Tibial nerve (tissue), 4 donors: ENCODE measurements around the gene RBM17. TPM values are rescaled to one million over a fixed set of nuclear protein-coding genes. Genes with fewer than 3 reads are reported as not detected.
"Not testable (repeated sequence)": the region's sequence is repeated elsewhere in the genome, so short reads cannot be mapped to it uniquely, and the experiment has no call there.

Experiments
- DNase-seq, 2 donors: peaks; one replicate each; pipeline ENCODE4 v3.0.0-alpha.2; 2019; ENCODE audit warnings: low spot score in 2 of 2
- H3K27ac ChIP-seq, 4 donors: fragments of 200-600 bp; sonication (generic) in 3 of 4; one replicate each; pipeline ENCODE4 v1.5.1; 2017 to 2019; ENCODE audit warnings: mild to moderate bottlenecking in 1 of 4
- H3K27me3 ChIP-seq, 2 donors: fragments of 200-600 bp; sonication (generic) in 1 of 2; one replicate each; pipeline versions ENCODE4 v1.5.1 to v1.6.0; 2017 to 2019
- H3K36me3 ChIP-seq, 3 donors: fragments of 200-600 bp; sonication (generic); one replicate each; pipeline ENCODE4 v1.5.1; 2018 to 2019
- H3K4me1 ChIP-seq, 4 donors: fragments of 200-600 bp; sonication (generic) in 3 of 4; one replicate each; pipeline ENCODE4 v1.5.1; 2017 to 2019
- H3K4me3 ChIP-seq, 4 donors: fragments of 200-600 bp; sonication (generic) in 3 of 4; one replicate each; pipeline ENCODE4 v1.5.1; 2017 to 2019; ENCODE audit warnings: mild to moderate bottlenecking in 1 of 4, moderate library complexity in 1 of 4
- H3K9me3 ChIP-seq, 4 donors: fragments of 200-600 bp; sonication (generic) in 3 of 4; one replicate each; pipeline ENCODE4 v1.5.1; 2017 to 2019
- EP300 ChIP-seq, 2 donors: sonication (generic); formaldehyde crosslinking; IDR thresholded peaks; one replicate each; pipeline ENCODE4 v1.6.1; 2017; ENCODE audit warnings: antibody characterized with exemption in 2 of 2, mild to moderate bottlenecking in 1 of 2
- POLR2A ChIP-seq, 2 donors: fragments of 450-650 bp; IDR thresholded peaks; one replicate each; pipeline ENCODE4 v1.6.1; 2017; ENCODE audit warnings: antibody characterized with exemption in 2 of 2, mild to moderate bottlenecking in 2 of 2, moderate library complexity in 2 of 2
- WGBS, 2 donors: methylation state at CpG; one replicate each; pipeline ENCODE4 v1.1.5; 2018; 5-methylcytosine and 5-hydroxymethylcytosine counted together
- total RNA-seq, 4 donors: library from RNA; depleted of rRNA; stranded (reverse); fragments of >200 nt; gene quantifications; one replicate each; pipeline ENCODE4 v1.1.0, GENCODE V29; 2016
- TF ChIP-seq, protein P1 (sequence below), 5 experiments: fragments of 200-600 bp in 3 of 5; fragments of 450-650 bp in 2 of 5; sonication (generic) in 3 of 5; IDR thresholded peaks; one replicate each; pipeline ENCODE4 v1.5.1; 2016 to 2019; ENCODE audit warnings: antibody characterized with exemption in 5 of 5, mild to moderate bottlenecking in 3 of 5, moderate library complexity in 2 of 5

The RBM17 gene
- total RNA-seq, 4 donors from 2014 or later: 70.6 to 109 (median 94.3) TPM

DNA sequence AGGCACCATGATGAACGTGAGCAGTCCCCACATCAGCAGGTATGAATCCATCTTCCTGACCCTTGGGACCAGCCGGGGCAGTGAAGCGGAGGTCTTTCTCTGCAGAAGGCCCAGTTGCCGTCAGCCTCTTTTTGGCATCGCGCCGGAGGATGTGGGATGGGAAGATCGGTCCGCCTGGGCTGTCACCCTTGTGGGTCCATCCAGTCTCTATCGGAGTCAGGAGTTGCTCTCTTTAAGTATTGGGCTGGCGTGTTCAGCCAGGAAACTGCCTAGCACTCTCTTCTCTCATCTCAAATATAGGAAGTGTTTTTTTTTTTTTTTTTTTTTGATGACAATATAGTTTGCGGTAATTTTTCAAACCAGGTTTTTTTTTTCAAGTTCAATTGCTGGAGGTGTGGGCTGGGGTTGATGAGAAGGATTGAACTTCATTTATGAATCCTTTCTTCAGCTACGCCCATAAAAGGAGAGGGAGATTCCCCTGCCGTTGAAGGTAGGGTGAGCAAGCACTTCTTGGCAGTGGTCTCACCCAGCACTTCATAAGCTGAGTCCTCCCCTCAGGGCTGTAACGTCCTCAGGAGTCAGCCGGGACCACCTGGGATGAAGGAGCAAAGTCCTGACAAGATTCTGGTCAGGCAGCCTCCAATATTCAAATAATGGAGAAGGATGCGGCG, 26.6 kb upstream of the RBM17 start, which contains the start of gene IL2RA:
TSS of gene IL2RA (minus strand) at position 267 of the 671 bp plus-strand sequence. CDS start at position 51, 216 bp downstream.
- Histone ChIP-seq H3K27me3 (no peaks in the 10 kb centered on the region), H3K9me3 (no peaks in the 10 kb centered on the region), H3K36me3 (no peaks in the 10 kb centered on the region), H3K4me3 (peak within 1 kb of the TSS in 2 of 4 donors; percentile 10 to 41), H3K27ac (peak within 1 kb of the TSS in 1 of 4 donors; percentile 69), H3K4me1 (no peaks in the 10 kb centered on the region)
- TF ChIP-seq EP300 (IDR thresholded peaks at IDR 0.05) (no peak), POLR2A (IDR thresholded peaks at IDR 0.05) (no peak)
- TF ChIP-seq, protein P1, sequence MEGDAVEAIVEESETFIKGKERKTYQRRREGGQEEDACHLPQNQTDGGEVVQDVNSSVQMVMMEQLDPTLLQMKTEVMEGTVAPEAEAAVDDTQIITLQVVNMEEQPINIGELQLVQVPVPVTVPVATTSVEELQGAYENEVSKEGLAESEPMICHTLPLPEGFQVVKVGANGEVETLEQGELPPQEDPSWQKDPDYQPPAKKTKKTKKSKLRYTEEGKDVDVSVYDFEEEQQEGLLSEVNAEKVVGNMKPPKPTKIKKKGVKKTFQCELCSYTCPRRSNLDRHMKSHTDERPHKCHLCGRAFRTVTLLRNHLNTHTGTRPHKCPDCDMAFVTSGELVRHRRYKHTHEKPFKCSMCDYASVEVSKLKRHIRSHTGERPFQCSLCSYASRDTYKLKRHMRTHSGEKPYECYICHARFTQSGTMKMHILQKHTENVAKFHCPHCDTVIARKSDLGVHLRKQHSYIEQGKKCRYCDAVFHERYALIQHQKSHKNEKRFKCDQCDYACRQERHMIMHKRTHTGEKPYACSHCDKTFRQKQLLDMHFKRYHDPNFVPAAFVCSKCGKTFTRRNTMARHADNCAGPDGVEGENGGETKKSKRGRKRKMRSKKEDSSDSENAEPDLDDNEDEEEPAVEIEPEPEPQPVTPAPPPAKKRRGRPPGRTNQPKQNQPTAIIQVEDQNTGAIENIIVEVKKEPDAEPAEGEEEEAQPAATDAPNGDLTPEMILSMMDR (IDR thresholded peaks at IDR 0.05): no peak
- 81 to 82% methylated on average over 18 of the region's 18 CpGs for WGBS, 2 donors
- no peak for DNase-seq

DNA sequence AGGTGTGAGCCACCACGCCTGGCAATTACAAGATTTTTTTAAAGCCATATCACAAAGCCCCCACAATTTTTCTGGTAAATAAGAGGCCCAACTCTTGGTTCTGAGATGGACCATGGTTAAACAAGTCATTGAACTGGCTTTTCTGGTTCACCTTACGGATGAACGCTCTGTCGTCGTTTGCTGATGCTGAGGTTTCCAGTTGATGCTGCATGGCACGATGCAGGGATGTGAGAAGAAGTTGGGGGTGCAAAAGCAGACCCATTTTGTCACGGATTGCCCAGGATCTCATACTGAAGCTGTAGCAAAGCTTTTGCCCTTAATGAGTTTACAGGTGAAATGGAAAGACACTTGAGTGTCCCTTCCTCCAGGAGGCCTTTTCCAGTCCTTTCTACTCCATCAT, 24.7 kb upstream of the RBM17 start:
- TF ChIP-seq POLR2A (IDR thresholded peaks at IDR 0.05): no peak
- TF ChIP-seq, protein P1 (IDR thresholded peaks at IDR 0.05): no peak
- no peak for TF ChIP-seq EP300 (IDR thresholded peaks at IDR 0.05)
- Histone ChIP-seq H3K27ac (no peak overlapping the region), H3K27me3 (no peaks in the 10 kb centered on the region), H3K4me1 (peaks cover 0 to 5% (median 0%) of the 10 kb centered on the region in 4 donors), H3K4me3 (no peak overlapping the region), H3K9me3 (no peaks in the 10 kb centered on the region), H3K36me3 (no peaks in the 10 kb centered on the region)
- WGBS, 2 donors: 92 to 93% methylated on average over 7 of the region's 7 CpGs
- DNase-seq: no peak

DNA sequence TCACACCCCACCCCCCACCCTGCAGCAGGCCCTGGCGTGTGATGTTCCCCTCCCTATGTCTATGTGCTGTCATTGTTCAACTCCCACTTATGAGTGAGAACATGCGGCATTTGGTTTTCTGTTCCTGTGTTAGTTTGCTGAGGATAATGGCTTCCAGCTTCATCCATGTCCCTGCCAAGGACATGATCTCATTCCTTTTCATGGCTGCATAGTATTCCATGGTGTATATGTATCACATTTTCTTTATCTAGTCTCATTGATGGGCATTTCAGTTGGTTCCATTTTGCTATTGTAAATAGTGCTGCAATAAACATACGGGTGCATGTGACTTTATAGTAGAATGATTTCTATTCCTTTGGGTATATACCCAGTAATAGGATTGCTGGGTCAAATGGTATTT, 24.1 kb upstream of the RBM17 start:
- H3K9me3 ChIP-seq, H3K27ac ChIP-seq, H3K4me1 ChIP-seq, H3K4me3 ChIP-seq, H3K27me3 ChIP-seq, DNase-seq, H3K36me3 ChIP-seq: not testable (repeated sequence)
- WGBS, 2 donors: 86 to 95% methylated on average over 3 of the region's 3 CpGs

DNA sequence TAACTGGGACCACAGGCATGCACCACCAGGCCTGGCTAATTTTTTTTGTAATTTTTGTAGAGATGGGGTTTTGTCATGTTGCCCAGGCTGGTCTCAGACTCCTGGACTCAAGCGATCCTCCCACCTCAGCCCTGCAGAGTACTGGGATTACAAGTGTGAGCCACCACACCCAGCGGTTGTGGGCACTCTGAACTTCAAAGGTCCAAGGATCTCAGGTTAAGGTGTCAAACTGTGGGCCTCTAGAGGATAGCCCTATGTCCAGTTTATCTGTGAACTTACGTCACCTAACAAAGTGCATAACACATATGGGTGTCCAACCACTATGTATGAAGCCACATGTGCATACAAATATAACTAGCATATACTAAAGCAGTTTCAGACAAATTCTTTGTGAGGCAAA, 23.4 kb upstream of the RBM17 start:
- Histone ChIP-seq H3K4me3 (no peak overlapping the region), H3K27me3 (no peaks in the 10 kb centered on the region), H3K9me3 (no peaks in the 10 kb centered on the region), H3K36me3 (no peaks in the 10 kb centered on the region), H3K27ac (no peak overlapping the region), H3K4me1 (peaks cover 0 to 5% (median 0%) of the 10 kb centered on the region in 4 donors)
- TF ChIP-seq, protein P1 (IDR thresholded peaks at IDR 0.05): no peak
- TF ChIP-seq EP300 (IDR thresholded peaks at IDR 0.05) (no peak), POLR2A (IDR thresholded peaks at IDR 0.05) (no peak)
- DNase-seq: no peak
- WGBS, 2 donors: 83 to 91% methylated on average over 3 of the region's 3 CpGs

DNA sequence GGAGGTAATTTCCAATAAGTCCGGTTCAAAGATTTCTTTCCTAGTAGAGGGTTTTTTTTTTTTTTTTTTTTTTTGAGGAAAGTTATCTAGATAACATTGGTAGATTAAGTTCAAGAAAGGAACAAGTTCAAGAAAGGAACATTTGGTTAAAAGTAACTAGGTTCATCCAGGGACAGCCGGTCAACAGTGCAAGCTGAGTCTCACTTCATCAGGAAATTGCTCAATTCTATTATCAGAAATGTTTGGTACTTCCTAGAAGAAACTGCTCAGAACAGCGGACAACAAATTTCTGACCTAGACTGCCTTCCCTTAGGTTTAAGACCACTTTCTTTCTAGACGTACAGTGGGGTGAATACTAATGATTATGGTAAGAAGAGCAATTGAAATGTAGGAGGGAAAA, 23.0 kb upstream of the RBM17 start:
- Histone ChIP-seq H3K4me3 (no peak overlapping the region), H3K4me1 (peaks cover 0 to 5% (median 0%) of the 10 kb centered on the region in 4 donors), H3K36me3 (no peaks in the 10 kb centered on the region), H3K9me3 (no peaks in the 10 kb centered on the region), H3K27me3 (no peaks in the 10 kb centered on the region), H3K27ac (peak overlapping the region in 1 of 4 donors; percentile 59)
- DNase-seq: no peak
- peak in 1 of 2 donors; percentile 56 for TF ChIP-seq EP300 (IDR thresholded peaks at IDR 0.05)
- TF ChIP-seq, protein P1 (IDR thresholded peaks at IDR 0.05): no peak
- 73 to 81% methylated on average over 4 of the region's 4 CpGs for WGBS, 2 donors
